CD4-positive, alpha-beta memory T cell (primary cell): Measurements from ENCODE around the gene FADS3. TPM values are rescaled to one million over a fixed set of nuclear protein-coding genes. Genes with fewer than 3 reads are reported as not detected.
A peak's percentile ranks its signal among the peaks of the same experiment; 100 is the strongest.

Source experiments
- CTCF ChIA-PET: fragments of 350-600 bp; sonication (Branson Sonifier 250); formaldehyde crosslinking; loops from one replicate; lab custom pipeline; 2021; ENCODE audit warnings: inconsistent platforms; ENCODE audit not compliant: partially characterized antibody; lab: Charles Lee
- POLR2A ChIA-PET: fragments of 350-600 bp; sonication (Branson Sonifier 250); formaldehyde crosslinking; loops from one replicate; lab custom pipeline; 2021; ENCODE audit not compliant: partially characterized antibody; lab: Charles Lee
- DNase-seq, 5 donors: peaks; one replicate each; pipeline versions ENCODE4 v3.0.0 to v3.0.0-alpha.2; 2020 to 2022; ENCODE audit warnings: mixed read lengths in 1 of 5
- H3K27ac ChIP-seq: one replicate; pipeline ENCODE4 v1.7.0; 2013; ENCODE audit warnings: low read depth, low read length
- H3K27me3 ChIP-seq: 2 replicates; pipeline ENCODE4 v1.7.0; 2013; ENCODE audit warnings: mild to moderate bottlenecking, low read length, moderate library complexity; ENCODE audit not compliant: insufficient read depth
- H3K36me3 ChIP-seq: 2 replicates; pipeline ENCODE4 v1.7.0; 2013; ENCODE audit warnings: mild to moderate bottlenecking, low read length, moderate library complexity; ENCODE audit not compliant: insufficient read depth
- H3K4me1 ChIP-seq: 2 replicates; pipeline ENCODE4 v1.7.0; 2013; ENCODE audit warnings: mild to moderate bottlenecking, low read length, moderate library complexity; ENCODE audit not compliant: insufficient read depth
- H3K4me3 ChIP-seq, 2 donors: one replicate each; pipeline ENCODE4 v1.7.0; 2013; ENCODE audit warnings: low read length in 2 of 2, mild to moderate bottlenecking in 1 of 2
- H3K9me3 ChIP-seq, 2 donors: one replicate each; pipeline ENCODE4 v1.7.0; 2013; ENCODE audit warnings: low read length in 2 of 2, control low read depth in 1 of 2; ENCODE audit not compliant: control insufficient read depth in 1 of 2
- H3K27ac Mint-ChIP-seq, 7 donors: one replicate each; pipeline ENCODE4 v1.8.0; 2020 to 2021; ENCODE audit warnings: mixed read lengths in 7 of 7, mild to moderate bottlenecking in 6 of 7, inconsistent platforms in 3 of 7, moderate library complexity in 3 of 7
- H3K27me3 Mint-ChIP-seq, 2 donors: one replicate each; pipeline ENCODE4 v1.8.0; 2020 to 2021; ENCODE audit warnings: mixed read lengths in 2 of 2
- H3K36me3 Mint-ChIP-seq, 2 donors: one replicate each; pipeline ENCODE4 v1.8.0; 2020 to 2021; ENCODE audit warnings: mixed read lengths in 2 of 2, inconsistent platforms in 1 of 2, mild to moderate bottlenecking in 1 of 2
- H3K4me1 Mint-ChIP-seq, 4 donors: one replicate each; pipeline ENCODE4 v1.8.0; 2020 to 2021; ENCODE audit warnings: mixed read lengths in 4 of 4, mild to moderate bottlenecking in 1 of 4
- H3K4me3 Mint-ChIP-seq, 8 donors: one replicate each; pipeline ENCODE4 v1.8.0; 2020 to 2021; ENCODE audit warnings: mixed read lengths in 8 of 8, mild to moderate bottlenecking in 7 of 8, moderate library complexity in 6 of 8, inconsistent platforms in 3 of 8
- H3K9me3 Mint-ChIP-seq, 8 donors: one replicate each; pipeline ENCODE4 v1.8.0; 2020 to 2021; ENCODE audit warnings: mixed read lengths in 8 of 8, mild to moderate bottlenecking in 5 of 8, inconsistent platforms in 3 of 8, moderate library complexity in 1 of 8
- intact Hi-C: fragments of 100-400 bp; cut with micrococcal nuclease; formaldehyde crosslinking; loops from one replicate; pipeline ENCODE4 v1.15.1; 2023
- polyA plus RNA-seq, 2 donors: library from polyadenylated mRNA; unstranded; fragments of 300-500 nt; fragmentation: Illumina TruSeq; gene quantifications; one replicate each; pipeline ENCODE4 v1.2.3, GENCODE V29; 2021
- total RNA-seq, 2 experiments: library from RNA; stranded (reverse); gene quantifications; one replicate each; pipeline ENCODE4 v1.2.3, GENCODE V29; 2021

The FADS3 gene
- total and polyA plus RNA-seq, 4 experiments from 2014 or later = 2.9 to 7.8 (median 4.4) TPM

DNA sequence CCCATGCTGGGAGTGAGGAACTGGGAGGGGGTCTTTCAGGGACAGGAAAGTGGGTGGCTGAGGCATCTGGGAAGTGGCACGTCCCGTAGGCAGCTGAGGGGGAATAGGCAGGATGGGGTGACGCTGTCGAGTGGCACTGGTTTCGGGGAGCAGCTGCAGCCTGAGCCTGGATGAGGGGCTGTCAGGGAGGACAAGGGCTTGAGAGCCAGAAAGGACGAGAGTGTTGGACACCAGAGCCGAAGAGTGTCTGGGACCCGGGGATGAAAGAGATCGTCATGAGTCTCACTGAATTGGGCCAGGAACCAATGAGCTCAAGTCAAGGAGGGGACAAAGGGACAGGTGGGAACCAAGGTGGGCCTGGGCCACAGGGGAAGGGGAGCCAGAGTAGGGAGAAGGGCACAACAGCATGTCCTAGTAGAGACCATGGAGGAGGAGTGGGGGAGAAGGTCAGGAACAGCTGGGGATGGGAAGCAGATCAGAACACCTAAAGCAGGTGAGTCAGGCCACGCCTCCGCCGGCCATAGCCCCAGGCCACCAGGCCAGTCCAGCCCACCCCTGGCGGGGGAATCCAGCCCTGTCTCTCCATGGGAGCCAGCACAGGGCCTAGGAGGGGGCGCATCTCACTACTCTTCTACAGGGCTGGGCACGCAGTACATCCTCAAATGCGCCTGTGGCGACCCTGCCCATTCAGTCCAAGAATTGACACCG, 21.8 kb upstream of the FADS3 start:
- CTCF ChIA-PET = interaction anchor here (3.6 kb wide), 1 partner anchor 169 kb away, joined by 11 read pairs; no protein-coding TSS in a partner anchor
- Mint-ChIP-seq H3K27me3 (peaks cover 16 to 35% of the 10 kb centered on the region in 2 donors), H3K27ac (peak overlapping the region in 1 of 7 donors; percentile 53), H3K4me1 (peaks cover 3 to 10% (median 6%) of the 10 kb centered on the region in 4 donors), H3K4me3 (no peak overlapping the region), H3K36me3 (no peaks in the 10 kb centered on the region), H3K9me3 (no peaks in the 10 kb centered on the region)
- Histone ChIP-seq H3K9me3 (no peaks in the 10 kb centered on the region), H3K27me3 (peaks cover 4% of the 10 kb centered on the region), H3K4me1 (no peaks in the 10 kb centered on the region), H3K4me3 (no peak overlapping the region), H3K27ac (no peak overlapping the region), H3K36me3 (no peaks in the 10 kb centered on the region)
- POLR2A ChIA-PET = no interaction called here
- intact Hi-C loops = no loop called here
- DNase-seq = no peak

DNA sequence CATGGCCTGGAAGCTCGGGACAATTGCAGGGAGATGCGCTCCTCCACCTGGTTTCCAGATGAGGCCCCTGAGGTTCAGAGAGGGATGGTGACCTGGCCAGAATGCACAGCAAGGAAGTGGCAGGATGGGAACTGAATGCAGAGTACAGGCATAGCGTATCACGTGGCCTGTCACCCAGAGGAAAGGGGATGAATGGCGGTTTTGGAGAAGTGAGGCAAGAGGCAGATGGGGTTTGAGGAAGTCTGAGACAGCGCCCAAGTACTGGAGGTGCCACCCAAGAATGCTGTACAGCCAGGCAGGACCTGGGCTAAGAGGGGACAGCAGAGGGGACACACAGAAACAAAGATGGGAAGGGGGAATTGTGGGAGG, 21.2 kb upstream of the FADS3 start:
- Histone ChIP-seq H3K36me3 (no peaks in the 10 kb centered on the region), H3K9me3 (no peaks in the 10 kb centered on the region), H3K27me3 (no peaks in the 10 kb centered on the region), H3K4me3 (no peak overlapping the region), H3K4me1 (no peaks in the 10 kb centered on the region), H3K27ac (no peak overlapping the region)
- Mint-ChIP-seq H3K4me3 (no peak overlapping the region), H3K27me3 (peaks cover 10 to 29% of the 10 kb centered on the region in 2 donors), H3K36me3 (no peaks in the 10 kb centered on the region), H3K4me1 (peaks cover 0 to 5% (median under 1%) of the 10 kb centered on the region in 4 donors), H3K9me3 (no peaks in the 10 kb centered on the region), H3K27ac (peak overlapping the region in 1 of 7 donors; percentile 10)
- CTCF ChIA-PET = no interaction called here
- intact Hi-C loops = no loop called here
- no peak for DNase-seq
- POLR2A ChIA-PET = no interaction called here

DNA sequence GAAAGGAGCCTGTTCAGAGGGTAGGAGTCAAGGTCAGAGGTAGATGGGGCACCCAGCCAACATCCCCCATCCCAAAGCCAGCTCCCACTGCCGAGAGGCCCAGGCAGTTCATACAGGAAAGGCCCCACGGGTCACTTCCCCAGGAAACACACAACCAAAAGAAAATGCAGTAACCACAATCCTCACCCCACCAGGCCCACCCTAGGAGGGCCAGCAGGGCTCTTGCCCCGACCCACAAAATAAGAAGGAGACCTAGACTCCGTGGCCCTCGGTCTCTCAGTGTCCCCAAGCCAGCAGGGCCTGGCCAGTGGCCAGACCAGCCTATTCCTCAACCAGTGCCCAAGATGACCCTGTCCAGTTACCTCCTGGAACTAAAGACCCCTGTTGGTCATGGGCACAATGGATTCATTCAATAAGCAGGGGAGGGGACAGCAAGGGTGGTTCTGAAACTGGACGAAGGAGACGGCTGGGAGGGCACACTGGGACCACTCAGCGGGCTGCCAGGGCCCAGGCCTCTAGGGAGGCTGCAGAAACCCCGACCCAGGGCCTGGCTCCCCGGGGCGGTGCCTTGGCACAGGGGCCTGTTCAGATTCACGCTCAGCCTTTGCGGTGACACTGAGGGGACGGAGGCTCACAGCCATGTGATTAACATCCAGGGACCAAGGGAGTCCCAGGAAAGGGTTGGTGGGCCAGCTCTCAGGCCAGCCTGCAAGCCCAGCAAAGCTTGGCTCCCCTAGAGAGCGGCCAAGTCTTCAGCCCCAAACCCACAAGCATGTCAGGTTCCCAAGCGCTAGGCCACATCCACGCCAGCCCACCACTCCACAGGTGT, 20.6 kb upstream of the FADS3 start:
- CTCF ChIA-PET = no interaction called here
- Mint-ChIP-seq H3K4me3 (no peak overlapping the region), H3K36me3 (no peaks in the 10 kb centered on the region), H3K9me3 (no peaks in the 10 kb centered on the region), H3K27me3 (peaks cover 10 to 29% of the 10 kb centered on the region in 2 donors), H3K27ac (no peak overlapping the region), H3K4me1 (peaks cover 0 to 5% (median 0%) of the 10 kb centered on the region in 4 donors)
- H3K4me1 ChIP-seq = no peaks in the 10 kb centered on the region
- H3K4me3 ChIP-seq = no peak overlapping the region
- H3K36me3 ChIP-seq = no peaks in the 10 kb centered on the region
- DNase-seq = no peak
- intact Hi-C loops = no loop called here
- no peaks in the 10 kb centered on the region for H3K27me3 ChIP-seq
- H3K27ac ChIP-seq = no peak overlapping the region
- H3K9me3 ChIP-seq = no peaks in the 10 kb centered on the region
- POLR2A ChIA-PET = no interaction called here

DNA sequence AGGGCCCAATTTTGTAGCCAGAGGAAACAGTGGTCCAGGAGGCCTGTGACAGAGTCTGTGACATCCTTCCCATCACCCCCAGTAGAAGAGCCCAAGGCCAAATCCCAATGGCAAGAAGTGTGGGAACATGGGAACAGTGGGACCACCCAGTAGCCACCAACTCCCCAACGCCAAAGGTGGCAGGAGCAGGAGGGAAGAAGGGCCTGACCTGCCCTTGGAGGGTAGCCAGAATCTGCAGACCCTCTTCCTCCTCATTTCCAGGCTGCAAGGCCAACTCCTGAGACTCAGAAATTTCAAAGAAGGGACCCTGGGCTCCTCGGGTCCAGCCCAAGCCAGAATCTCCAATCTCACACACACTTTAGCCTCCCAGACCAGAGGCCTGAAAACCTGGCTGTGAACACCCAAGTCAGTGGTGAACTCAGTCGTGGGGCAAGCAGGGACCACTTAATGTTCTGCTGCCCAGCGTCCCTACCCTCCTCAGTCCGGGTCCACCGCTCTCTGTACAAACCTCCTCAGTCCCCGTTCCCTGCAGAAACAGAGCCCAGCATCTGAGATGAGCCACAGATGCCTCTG, 19.9 kb upstream of the FADS3 start:
- POLR2A ChIA-PET = no interaction called here
- no peak overlapping the region for H3K27ac ChIP-seq
- no peaks in the 10 kb centered on the region for H3K4me1 Mint-ChIP-seq
- H3K27ac Mint-ChIP-seq = no peak overlapping the region
- H3K36me3 ChIP-seq = no peaks in the 10 kb centered on the region
- CTCF ChIA-PET = interaction anchor here (4.2 kb wide), 1 partner anchor 12 kb away, joined by 31 read pairs; no protein-coding TSS in a partner anchor
- no peaks in the 10 kb centered on the region for H3K4me1 ChIP-seq
- no peaks in the 10 kb centered on the region for H3K27me3 ChIP-seq
- intact Hi-C loops = no loop called here
- H3K9me3 ChIP-seq = no peaks in the 10 kb centered on the region
- H3K27me3 Mint-ChIP-seq = peaks cover 6 to 25% of the 10 kb centered on the region in 2 donors
- H3K4me3 Mint-ChIP-seq = no peak overlapping the region
- no peaks in the 10 kb centered on the region for H3K9me3 Mint-ChIP-seq
- no peak overlapping the region for H3K4me3 ChIP-seq
- H3K36me3 Mint-ChIP-seq = no peaks in the 10 kb centered on the region
- no peak for DNase-seq

DNA sequence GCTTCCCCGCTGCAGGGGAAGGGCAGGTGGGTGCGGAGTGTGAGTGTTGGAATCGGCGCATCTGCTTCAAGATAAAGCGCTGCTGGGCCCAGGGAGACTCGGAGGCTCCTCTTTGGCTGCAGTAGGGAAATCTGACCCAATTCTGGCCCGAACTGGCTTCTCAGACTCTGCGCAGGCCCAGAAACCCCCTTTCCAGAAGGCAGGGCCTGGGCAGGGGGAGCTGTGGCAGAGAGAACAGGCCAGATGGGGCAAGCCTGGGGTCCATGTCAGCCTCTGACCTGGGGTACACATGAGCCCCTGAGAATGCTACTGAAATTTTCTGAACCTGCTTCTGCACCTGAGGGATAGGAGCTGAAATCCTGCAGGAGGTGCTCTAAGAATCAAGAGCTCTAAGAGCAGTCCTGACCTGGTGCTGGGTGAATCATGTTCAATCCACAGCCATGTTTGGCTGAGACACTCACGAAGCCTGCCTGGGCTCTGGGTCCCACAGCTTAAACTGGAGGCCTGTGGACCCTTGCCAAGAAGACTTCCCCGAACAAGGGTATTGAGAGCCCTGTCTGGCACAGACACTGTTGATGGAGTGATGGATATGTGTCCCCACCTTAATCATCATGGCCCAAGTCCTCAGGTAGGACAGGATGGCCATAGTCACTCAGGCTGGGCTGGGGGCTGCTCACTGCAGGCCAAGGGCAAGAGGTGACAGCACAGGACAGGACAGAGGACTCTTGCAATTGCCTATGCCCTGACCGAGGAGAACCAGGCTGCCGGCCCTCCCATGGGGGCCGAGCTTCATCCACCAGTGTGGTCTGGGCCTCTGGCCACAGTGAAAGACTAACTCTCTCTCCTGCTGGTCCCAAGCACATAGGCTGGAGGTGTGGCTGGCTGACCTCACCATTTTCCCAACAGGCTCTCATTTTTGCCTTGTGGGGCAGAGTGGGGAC, 19.1 kb upstream of the FADS3 start:
- no peaks in the 10 kb centered on the region for H3K36me3 ChIP-seq
- H3K4me3 Mint-ChIP-seq = no peak overlapping the region
- no peaks in the 10 kb centered on the region for H3K9me3 ChIP-seq
- H3K27ac Mint-ChIP-seq = no peak overlapping the region
- no peaks in the 10 kb centered on the region for H3K9me3 Mint-ChIP-seq
- no peaks in the 10 kb centered on the region for H3K27me3 ChIP-seq
- ChIA-PET CTCF (interaction anchor here (1.6 to 4.2 kb wide), 3 partner anchors 12 to 197 kb away, joined by 3 to 31 read pairs (median 8); no protein-coding TSS in a partner anchor), POLR2A (no interaction called here)
- intact Hi-C loops = no loop called here
- peaks cover 3 to 22% of the 10 kb centered on the region in 2 donors for H3K27me3 Mint-ChIP-seq
- H3K36me3 Mint-ChIP-seq = no peaks in the 10 kb centered on the region
- no peak overlapping the region for H3K27ac ChIP-seq
- no peak for DNase-seq
- no peaks in the 10 kb centered on the region for H3K4me1 Mint-ChIP-seq
- no peak overlapping the region for H3K4me3 ChIP-seq
- H3K4me1 ChIP-seq = no peaks in the 10 kb centered on the region

DNA sequence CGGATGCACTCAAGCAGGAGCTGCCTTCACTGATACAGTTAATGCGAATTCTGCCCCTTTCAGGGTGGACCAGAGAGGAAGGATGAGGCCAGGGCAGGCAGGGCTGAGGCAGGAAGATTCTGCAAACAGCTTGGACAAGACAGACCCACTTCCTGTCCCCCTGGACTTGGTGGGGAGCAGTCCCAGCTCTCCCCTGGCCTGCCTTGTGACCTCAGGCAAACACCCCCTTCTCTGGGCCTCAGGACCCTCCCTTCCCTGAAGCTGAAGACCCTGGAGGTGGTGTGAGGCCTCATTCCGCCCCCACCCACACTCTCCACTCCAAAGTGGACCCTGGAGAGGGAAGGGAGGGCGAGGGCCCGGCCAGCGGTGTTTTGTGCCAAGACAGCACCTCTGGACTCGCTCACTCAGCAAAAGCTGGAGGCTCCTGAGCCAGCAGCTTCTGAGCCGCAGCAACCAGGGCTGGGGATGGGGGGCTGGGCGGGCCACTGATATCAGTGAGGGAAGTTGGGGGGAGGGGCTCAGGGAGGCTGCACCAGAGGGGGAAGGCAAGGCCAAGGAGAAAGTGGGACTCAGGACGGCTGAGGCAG, 17.5 kb upstream of the FADS3 start:
- H3K4me1 ChIP-seq = no peaks in the 10 kb centered on the region
- no peak for DNase-seq
- Mint-ChIP-seq H3K36me3 (no peaks in the 10 kb centered on the region), H3K4me1 (no peaks in the 10 kb centered on the region), H3K27me3 (peaks cover 0 to 9% of the 10 kb centered on the region in 2 donors), H3K4me3 (no peak overlapping the region), H3K9me3 (peaks cover 0 to 2% (median 0%) of the 10 kb centered on the region in 8 donors), H3K27ac (peak overlapping the region in 1 of 7 donors; percentile 61)
- ChIA-PET CTCF (interaction anchor here (1.0 to 4.2 kb wide), 3 partner anchors 10 to 173 kb away, joined by 3 to 31 read pairs (median 13); no protein-coding TSS in a partner anchor), POLR2A (no interaction called here)
- no peaks in the 10 kb centered on the region for H3K36me3 ChIP-seq
- no peak overlapping the region for H3K4me3 ChIP-seq
- intact Hi-C loops = no loop called here
- H3K27me3 ChIP-seq = no peaks in the 10 kb centered on the region
- H3K9me3 ChIP-seq = no peaks in the 10 kb centered on the region
- H3K27ac ChIP-seq = no peak overlapping the region
